ENCODE data around the gene FBXL7. TPM values are rescaled to one million over a fixed set of nuclear protein-coding genes. Genes with fewer than 3 reads are reported as not detected.

FBXL7 gene
- polyA plus RNA-seq, 4 donors: 0.22 to 4.2 (median 2.7) TPM

- FAIRE-seq: no peak
- no peaks in the 10 kb centered on the region for H3K9me3 ChIP-seq (ENCODE audit: control insufficient read depth in 2 of 2, insufficient read depth in 1 of 2, low read depth in 1 of 2, low read length in 1 of 2)
- no peaks in the 10 kb centered on the region for H3K4me1 ChIP-seq (ENCODE audit: control insufficient read depth in 3 of 3, insufficient read depth in 2 of 3, low read depth in 1 of 3, low read length in 2 of 3)
- 47 to 57% (median 53%) methylated on average over 2 of the region's 2 CpGs for WGBS, 3 donors
- H3K36me3 ChIP-seq (ENCODE audit: control insufficient read depth in 3 of 3, insufficient read depth in 2 of 3, low read depth in 1 of 3, low read length in 3 of 3): no peaks in the 10 kb centered on the region
- no peak for DNase-seq
- no peak overlapping the region for H3K27ac ChIP-seq (ENCODE audit: low read depth in 1 of 3, low read length in 2 of 3)
- H3K4me3 ChIP-seq (ENCODE audit: low read depth in 1 of 3, low read length in 3 of 3): no peak overlapping the region
- no peaks in the 10 kb centered on the region for H3K27me3 ChIP-seq (ENCODE audit: control insufficient read depth in 3 of 3, insufficient read depth in 3 of 3, low read length in 3 of 3)
Measured at GRCh38 chr5:15538516-15538915, 38.5 kb downstream of the FBXL7 start.

- no peak overlapping the region for H3K4me3 ChIP-seq (ENCODE audit: low read depth in 1 of 3, low read length in 3 of 3)
- no peak overlapping the region for H3K27ac ChIP-seq (ENCODE audit: low read depth in 1 of 3, low read length in 2 of 3)
- 61 to 73% (median 71%) methylated on average over 2 of the region's 2 CpGs for WGBS, 3 donors
Measured at GRCh38 chr5:15539951-15540350, 40.0 kb downstream of the FBXL7 start.

DNA sequence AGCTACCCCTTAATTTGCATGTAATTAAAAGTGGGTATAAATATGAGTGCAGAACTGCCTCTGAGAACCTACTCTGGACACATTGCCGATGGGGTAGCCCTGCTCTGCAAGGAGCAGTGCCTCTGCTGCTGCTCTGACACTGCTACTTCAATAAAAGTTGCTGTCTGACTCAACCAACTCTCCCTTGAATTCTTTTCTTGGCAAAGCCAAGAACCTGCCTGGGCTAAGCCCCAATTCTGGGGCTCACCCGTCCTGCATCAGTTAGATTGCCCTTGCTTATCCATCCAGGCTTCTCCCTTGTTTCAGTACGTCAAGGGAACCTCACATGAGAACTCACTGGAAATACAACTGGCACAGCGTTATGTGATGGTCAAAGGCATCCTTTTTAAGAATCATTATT lies 44.1 kb downstream of the FBXL7 start:
- WGBS, 3 donors: 76 to 77% (median 76%) methylated on average over 4 of the region's 4 CpGs
- Histone ChIP-seq H3K27me3 (ENCODE audit: control insufficient read depth in 3 of 3, insufficient read depth in 3 of 3, low read length in 3 of 3) (no peaks in the 10 kb centered on the region), H3K9me3 (ENCODE audit: control insufficient read depth in 2 of 2, insufficient read depth in 1 of 2, low read depth in 1 of 2, low read length in 1 of 2) (no peaks in the 10 kb centered on the region), H3K4me1 (ENCODE audit: control insufficient read depth in 3 of 3, insufficient read depth in 2 of 3, low read depth in 1 of 3, low read length in 2 of 3) (no peaks in the 10 kb centered on the region), H3K27ac (ENCODE audit: low read depth in 1 of 3, low read length in 2 of 3) (no peak overlapping the region), H3K4me3 (ENCODE audit: low read depth in 1 of 3, low read length in 3 of 3) (no peak overlapping the region), H3K36me3 (ENCODE audit: control insufficient read depth in 3 of 3, insufficient read depth in 2 of 3, low read depth in 1 of 3, low read length in 3 of 3) (no peaks in the 10 kb centered on the region)
- FAIRE-seq: no peak
- no peak for DNase-seq

More at GRCh38 chr5:15539951-15540350, 40.0 kb downstream of the FBXL7 start:
- Histone ChIP-seq H3K9me3 (ENCODE audit: control insufficient read depth in 2 of 2, insufficient read depth in 1 of 2, low read depth in 1 of 2, low read length in 1 of 2) (no peaks in the 10 kb centered on the region), H3K36me3 (ENCODE audit: control insufficient read depth in 3 of 3, insufficient read depth in 2 of 3, low read depth in 1 of 3, low read length in 3 of 3) (no peaks in the 10 kb centered on the region), H3K4me1 (ENCODE audit: control insufficient read depth in 3 of 3, insufficient read depth in 2 of 3, low read depth in 1 of 3, low read length in 2 of 3) (no peaks in the 10 kb centered on the region), H3K27me3 (ENCODE audit: control insufficient read depth in 3 of 3, insufficient read depth in 3 of 3, low read length in 3 of 3) (no peaks in the 10 kb centered on the region)
- FAIRE-seq (no peak), DNase-seq (no peak)

- Histone ChIP-seq H3K9me3 (ENCODE audit: control insufficient read depth in 2 of 2, insufficient read depth in 1 of 2, low read depth in 1 of 2, low read length in 1 of 2) (no peaks in the 10 kb centered on the region), H3K36me3 (ENCODE audit: control insufficient read depth in 3 of 3, insufficient read depth in 2 of 3, low read depth in 1 of 3, low read length in 3 of 3) (no peaks in the 10 kb centered on the region), H3K27me3 (ENCODE audit: control insufficient read depth in 3 of 3, insufficient read depth in 3 of 3, low read length in 3 of 3) (no peaks in the 10 kb centered on the region), H3K4me3 (ENCODE audit: low read depth in 1 of 3, low read length in 3 of 3) (no peak overlapping the region), H3K27ac (ENCODE audit: low read depth in 1 of 3, low read length in 2 of 3) (no peak overlapping the region), H3K4me1 (ENCODE audit: control insufficient read depth in 3 of 3, insufficient read depth in 2 of 3, low read depth in 1 of 3, low read length in 2 of 3) (no peaks in the 10 kb centered on the region)
- DNase-seq: no peak
- 72 to 84% (median 80%) methylated on average over 2 of the region's 2 CpGs for WGBS, 3 donors
- FAIRE-seq: no peak
Measured at GRCh38 chr5:15545082-15545481, 45.1 kb downstream of the FBXL7 start.

DNA sequence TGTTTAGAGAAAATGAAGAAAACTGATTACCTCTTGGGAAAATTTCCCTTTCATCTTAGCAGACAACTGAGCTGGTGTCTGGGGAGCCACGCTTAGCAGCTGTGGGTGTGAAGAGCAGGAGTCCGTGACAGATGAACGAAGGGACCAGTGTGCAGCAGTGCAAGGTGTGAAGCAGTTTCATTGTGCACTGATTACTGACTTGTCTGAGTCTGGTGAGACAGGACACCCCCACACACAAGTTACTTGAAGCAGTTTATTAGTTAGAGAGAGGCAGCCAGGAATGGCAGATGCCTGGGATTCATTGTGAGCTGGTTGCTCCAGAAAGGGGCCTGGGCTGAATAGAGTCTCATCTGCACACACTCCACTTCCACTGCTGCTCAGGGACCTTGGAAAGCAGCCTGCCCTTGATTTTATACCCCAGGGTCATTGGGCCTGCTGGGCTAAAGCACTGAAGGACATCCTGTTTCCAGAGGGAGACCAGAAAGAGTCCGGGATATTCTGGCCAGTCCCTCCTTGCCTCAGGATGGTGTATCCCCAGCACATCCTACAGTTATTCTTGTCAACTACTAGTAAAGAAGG lies 47.4 kb downstream of the FBXL7 start:
- FAIRE-seq (no peak), DNase-seq (no peak)
- Histone ChIP-seq H3K4me3 (ENCODE audit: low read depth in 1 of 3, low read length in 3 of 3) (no peak overlapping the region), H3K9me3 (ENCODE audit: control insufficient read depth in 2 of 2, insufficient read depth in 1 of 2, low read depth in 1 of 2, low read length in 1 of 2) (no peaks in the 10 kb centered on the region), H3K27ac (ENCODE audit: low read depth in 1 of 3, low read length in 2 of 3) (no peak overlapping the region), H3K27me3 (ENCODE audit: control insufficient read depth in 3 of 3, insufficient read depth in 3 of 3, low read length in 3 of 3) (no peaks in the 10 kb centered on the region), H3K4me1 (ENCODE audit: control insufficient read depth in 3 of 3, insufficient read depth in 2 of 3, low read depth in 1 of 3, low read length in 2 of 3) (no peaks in the 10 kb centered on the region), H3K36me3 (ENCODE audit: control insufficient read depth in 3 of 3, insufficient read depth in 2 of 3, low read depth in 1 of 3, low read length in 3 of 3) (no peaks in the 10 kb centered on the region)
- 76 to 93% (median 81%) methylated on average over 4 of the region's 4 CpGs for WGBS, 3 donors

- WGBS, 3 donors: 60 to 93% (median 92%) methylated on average over 1 of the region's 1 CpG
- H3K27ac ChIP-seq (ENCODE audit: low read depth in 1 of 3, low read length in 2 of 3): no peak overlapping the region
- H3K4me1 ChIP-seq (ENCODE audit: control insufficient read depth in 3 of 3, insufficient read depth in 2 of 3, low read depth in 1 of 3, low read length in 2 of 3): no peaks in the 10 kb centered on the region
- H3K36me3 ChIP-seq (ENCODE audit: control insufficient read depth in 3 of 3, insufficient read depth in 2 of 3, low read depth in 1 of 3, low read length in 3 of 3): no peaks in the 10 kb centered on the region
- H3K4me3 ChIP-seq (ENCODE audit: low read depth in 1 of 3, low read length in 3 of 3): no peak overlapping the region
- DNase-seq: no peak
- FAIRE-seq: no peak
- H3K27me3 ChIP-seq (ENCODE audit: control insufficient read depth in 3 of 3, insufficient read depth in 3 of 3, low read length in 3 of 3): no peaks in the 10 kb centered on the region
- H3K9me3 ChIP-seq (ENCODE audit: control insufficient read depth in 2 of 2, insufficient read depth in 1 of 2, low read depth in 1 of 2, low read length in 1 of 2): no peaks in the 10 kb centered on the region
Measured at GRCh38 chr5:15549961-15550360, 50.0 kb downstream of the FBXL7 start.

DNA sequence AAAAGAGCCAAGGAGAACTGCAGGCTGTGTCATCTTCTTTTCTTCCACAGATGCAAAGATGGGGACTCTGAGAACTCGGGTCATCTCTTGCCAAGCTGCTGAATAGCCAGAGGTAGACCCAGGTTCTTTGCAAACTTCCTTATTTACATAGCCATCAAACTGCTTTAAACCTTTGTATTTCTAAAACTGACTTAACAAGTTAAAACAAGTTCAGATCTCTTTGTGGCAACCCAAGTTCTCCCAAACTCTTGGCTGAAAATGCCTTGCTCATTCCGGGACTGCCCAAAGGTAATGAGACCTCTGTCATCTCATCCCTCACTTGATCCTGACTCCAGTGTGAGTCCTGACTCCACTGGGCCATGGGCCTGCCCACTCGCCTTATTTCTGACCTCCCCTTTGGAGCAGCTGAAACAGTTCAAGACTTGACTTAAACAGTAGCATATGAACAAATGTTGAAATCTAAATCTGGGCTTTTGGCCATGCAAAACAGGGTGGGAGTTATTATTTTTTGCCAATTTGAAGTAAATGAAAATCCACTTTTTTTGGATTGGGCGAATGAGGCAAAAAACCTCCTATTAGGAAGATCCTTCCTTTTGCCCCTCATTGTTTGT lies 50.6 kb downstream of the FBXL7 start:
- Histone ChIP-seq H3K27ac (ENCODE audit: low read depth in 1 of 3, low read length in 2 of 3) (no peak overlapping the region), H3K9me3 (ENCODE audit: control insufficient read depth in 2 of 2, insufficient read depth in 1 of 2, low read depth in 1 of 2, low read length in 1 of 2) (no peaks in the 10 kb centered on the region), H3K4me3 (ENCODE audit: low read depth in 1 of 3, low read length in 3 of 3) (no peak overlapping the region), H3K27me3 (ENCODE audit: control insufficient read depth in 3 of 3, insufficient read depth in 3 of 3, low read length in 3 of 3) (no peaks in the 10 kb centered on the region), H3K36me3 (ENCODE audit: control insufficient read depth in 3 of 3, insufficient read depth in 2 of 3, low read depth in 1 of 3, low read length in 3 of 3) (no peaks in the 10 kb centered on the region), H3K4me1 (ENCODE audit: control insufficient read depth in 3 of 3, insufficient read depth in 2 of 3, low read depth in 1 of 3, low read length in 2 of 3) (no peaks in the 10 kb centered on the region)
- 59 to 66% (median 65%) methylated on average over 4 of the region's 4 CpGs for WGBS, 3 donors
- no peak for DNase-seq
- FAIRE-seq: no peak

GRCh38 chr5:15551113-15551504 lies 51.1 kb downstream of the FBXL7 start:
- DNase-seq (no peak), FAIRE-seq (no peak)
- H3K9me3 ChIP-seq (ENCODE audit: control insufficient read depth in 2 of 2, insufficient read depth in 1 of 2, low read depth in 1 of 2, low read length in 1 of 2): no peaks in the 10 kb centered on the region

DNA sequence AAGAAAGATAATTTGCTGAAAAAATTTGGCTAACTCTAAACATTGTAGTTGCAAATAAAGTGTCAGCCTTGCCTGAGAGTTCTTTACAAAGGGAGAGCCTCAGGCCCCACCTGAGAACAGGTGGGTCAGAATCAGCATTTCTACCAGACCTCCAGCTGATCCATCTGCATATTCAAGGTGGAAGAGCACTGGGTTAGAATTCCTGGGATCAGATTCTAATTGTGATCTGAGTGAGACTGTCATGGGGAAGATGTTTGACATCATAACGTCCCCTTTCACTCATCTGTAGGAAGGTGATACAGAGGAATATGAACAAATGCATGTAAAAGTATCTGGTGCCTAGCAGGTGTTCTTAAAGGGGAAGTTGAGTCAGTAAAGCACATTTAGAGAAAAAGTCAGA lies 54.6 kb downstream of the FBXL7 start:
- 9 to 67% (median 50%) methylated on average over 1 of the region's 1 CpG for WGBS, 3 donors
- Histone ChIP-seq H3K27me3 (ENCODE audit: control insufficient read depth in 3 of 3, insufficient read depth in 3 of 3, low read length in 3 of 3) (no peaks in the 10 kb centered on the region), H3K27ac (ENCODE audit: low read depth in 1 of 3, low read length in 2 of 3) (no peak overlapping the region), H3K36me3 (ENCODE audit: control insufficient read depth in 3 of 3, insufficient read depth in 2 of 3, low read depth in 1 of 3, low read length in 3 of 3) (no peaks in the 10 kb centered on the region), H3K9me3 (ENCODE audit: control insufficient read depth in 2 of 2, insufficient read depth in 1 of 2, low read depth in 1 of 2, low read length in 1 of 2) (no peaks in the 10 kb centered on the region), H3K4me1 (ENCODE audit: control insufficient read depth in 3 of 3, insufficient read depth in 2 of 3, low read depth in 1 of 3, low read length in 2 of 3) (no peaks in the 10 kb centered on the region), H3K4me3 (ENCODE audit: low read depth in 1 of 3, low read length in 3 of 3) (no peak overlapping the region)
- FAIRE-seq: no peak
- DNase-seq: no peak

More at GRCh38 chr5:15551113-15551504, 51.1 kb downstream of the FBXL7 start:
- H3K27ac ChIP-seq (ENCODE audit: low read depth in 1 of 3, low read length in 2 of 3): no peak overlapping the region
- WGBS, 3 donors: 56 to 64% (median 56%) methylated on average over 4 of the region's 4 CpGs
- H3K27me3 ChIP-seq (ENCODE audit: control insufficient read depth in 3 of 3, insufficient read depth in 3 of 3, low read length in 3 of 3): no peaks in the 10 kb centered on the region
- H3K4me3 ChIP-seq (ENCODE audit: low read depth in 1 of 3, low read length in 3 of 3): no peak overlapping the region
- H3K36me3 ChIP-seq (ENCODE audit: control insufficient read depth in 3 of 3, insufficient read depth in 2 of 3, low read depth in 1 of 3, low read length in 3 of 3): no peaks in the 10 kb centered on the region
- no peaks in the 10 kb centered on the region for H3K4me1 ChIP-seq (ENCODE audit: control insufficient read depth in 3 of 3, insufficient read depth in 2 of 3, low read depth in 1 of 3, low read length in 2 of 3)
